ENCODE data around the gene CORO1C.

- TF ChIP-seq CTCF (IDR thresholded peaks at IDR 0.05) (no peak), POLR2AphosphoS5 (IDR thresholded peaks at IDR 0.05; ENCODE audit: insufficient read depth in 1 of 2, low read depth in 1 of 2) (no peak), POLR2A (IDR thresholded peaks at IDR 0.05) (no peak)
Observed at GRCh38 chr12:108753976-108754375, 22.7 kb upstream of the CORO1C start.
